ENCODE data around the gene ACER3.

DNA sequence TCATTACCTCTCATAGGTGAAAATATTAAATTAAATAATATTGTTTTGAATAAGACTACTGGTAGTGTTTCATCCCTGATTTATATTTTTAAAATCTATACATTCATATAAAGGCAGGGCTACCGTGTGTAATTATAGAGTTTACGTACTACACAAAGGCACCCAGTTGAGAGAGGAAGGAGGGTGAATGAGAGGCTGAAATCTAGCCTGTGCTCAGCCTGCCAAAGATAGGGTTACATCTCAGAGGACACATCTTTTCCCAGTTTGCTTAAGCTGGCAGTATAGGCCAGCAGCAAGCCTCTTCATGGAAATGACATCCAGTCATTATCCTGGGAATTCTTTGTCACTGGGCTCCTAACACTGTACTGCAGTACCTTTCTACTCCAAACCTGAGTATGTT, 166.0 kb downstream of the ACER3 start:
- TF ChIP-seq POLR2A (IDR thresholded peaks at IDR 0.05): no peak
- TF ChIP-seq, protein P1, sequence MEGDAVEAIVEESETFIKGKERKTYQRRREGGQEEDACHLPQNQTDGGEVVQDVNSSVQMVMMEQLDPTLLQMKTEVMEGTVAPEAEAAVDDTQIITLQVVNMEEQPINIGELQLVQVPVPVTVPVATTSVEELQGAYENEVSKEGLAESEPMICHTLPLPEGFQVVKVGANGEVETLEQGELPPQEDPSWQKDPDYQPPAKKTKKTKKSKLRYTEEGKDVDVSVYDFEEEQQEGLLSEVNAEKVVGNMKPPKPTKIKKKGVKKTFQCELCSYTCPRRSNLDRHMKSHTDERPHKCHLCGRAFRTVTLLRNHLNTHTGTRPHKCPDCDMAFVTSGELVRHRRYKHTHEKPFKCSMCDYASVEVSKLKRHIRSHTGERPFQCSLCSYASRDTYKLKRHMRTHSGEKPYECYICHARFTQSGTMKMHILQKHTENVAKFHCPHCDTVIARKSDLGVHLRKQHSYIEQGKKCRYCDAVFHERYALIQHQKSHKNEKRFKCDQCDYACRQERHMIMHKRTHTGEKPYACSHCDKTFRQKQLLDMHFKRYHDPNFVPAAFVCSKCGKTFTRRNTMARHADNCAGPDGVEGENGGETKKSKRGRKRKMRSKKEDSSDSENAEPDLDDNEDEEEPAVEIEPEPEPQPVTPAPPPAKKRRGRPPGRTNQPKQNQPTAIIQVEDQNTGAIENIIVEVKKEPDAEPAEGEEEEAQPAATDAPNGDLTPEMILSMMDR (IDR thresholded peaks at IDR 0.05): no peak

Measured in heart left ventricle (tissue), 13 donors.